Measurements from ENCODE around the gene HSPA1B.
A peak's percentile ranks its signal among the peaks of the same experiment; 100 is the strongest.
"Not testable (repeated sequence)": the region's sequence is repeated elsewhere in the genome, so short reads cannot be mapped to it uniquely, and the experiment has no call there.

Gene HSPA1B

DNA sequence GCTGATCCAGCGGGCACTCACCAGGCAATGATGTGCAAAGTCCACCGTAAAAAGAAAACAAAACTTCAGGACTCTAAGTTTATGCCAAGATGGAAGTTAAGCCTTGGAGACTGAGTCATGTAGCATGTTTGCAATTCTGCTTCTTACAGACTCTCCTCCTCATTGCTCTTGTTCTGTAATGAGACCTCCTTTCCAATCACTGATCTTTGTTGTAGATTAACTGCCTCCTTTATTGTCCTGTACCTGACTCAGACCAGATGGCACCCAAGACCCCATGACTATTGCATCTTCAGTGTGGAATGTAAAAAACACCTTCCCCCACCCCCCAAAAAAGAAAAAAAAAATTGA, 23.9 kb downstream of the HSPA1B start:
- TF ChIP-seq Cebpa-rat (IDR thresholded peaks at IDR 0.05) = no peak
- H3K4me2 ChIP-seq = no peak overlapping the region

DNA sequence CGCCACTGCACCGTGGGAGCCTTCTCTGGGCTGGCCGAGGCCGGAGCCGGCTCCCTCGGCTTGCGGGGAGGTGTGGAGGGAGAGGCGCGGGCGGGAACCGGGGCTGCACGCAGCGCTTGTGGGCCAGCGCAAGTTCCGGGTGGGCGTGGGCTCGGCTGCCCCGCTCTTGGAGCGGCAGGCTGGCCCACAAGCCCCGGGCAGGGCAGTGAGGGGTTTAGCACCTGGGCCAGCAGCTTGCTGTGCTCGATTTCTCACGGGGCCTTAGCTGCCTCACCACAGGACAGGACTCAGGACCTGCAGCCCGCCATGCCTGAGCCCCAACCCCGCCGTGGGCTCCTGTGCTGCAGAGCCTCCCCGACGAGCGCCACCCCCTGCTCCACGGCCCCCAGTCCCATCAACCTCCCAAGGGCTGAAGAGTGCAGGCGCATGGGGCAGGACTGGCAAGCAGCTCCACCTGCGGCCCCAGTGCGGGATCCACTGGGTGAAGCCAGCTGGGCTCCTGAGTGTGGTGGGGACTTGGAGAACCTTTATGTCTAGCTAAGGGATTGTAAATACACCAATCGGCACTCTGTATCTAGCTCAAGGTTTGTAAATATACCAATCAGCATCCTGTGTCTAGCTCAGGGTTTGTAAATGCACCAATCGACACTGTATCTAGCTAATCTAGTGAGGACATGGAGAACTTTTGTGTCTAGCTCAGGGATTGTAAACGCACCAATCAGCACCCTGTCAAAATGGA, 24.6 kb downstream of the HSPA1B start:
- H3K9ac ChIP-seq, H3K4me2 ChIP-seq, H3K27ac ChIP-seq, H3K27me3 ChIP-seq, H3K4me3 ChIP-seq, H4K20me1 ChIP-seq, H3K4me1 ChIP-seq: not testable (repeated sequence)
- Histone ChIP-seq H3K36me3 (peaks cover 0 to 25% (median 5%) of the 10 kb centered on the region in 11 experiments; a peak in 12 of 22 replicates), H3K9me3 (replicated peaks in 1 of 11) (peaks cover 6 to 24% (median 16%) of the 10 kb centered on the region in 11 experiments; a peak in 20 of 22 replicates)

More for the DNA sequence above, 23.9 kb downstream of the HSPA1B start:
- H3K9ac ChIP-seq = no peak overlapping the region
- H3K27ac ChIP-seq = no peak overlapping the region
- H4K20me1 ChIP-seq = no peaks in the 10 kb centered on the region; a peak in 1 of 22 replicates
- H3K9me3 ChIP-seq (replicated peaks in 1 of 11) = peaks cover 6 to 24% (median 16%) of the 10 kb centered on the region in 11 experiments; a peak in 20 of 22 replicates
- H3K4me3 ChIP-seq = no peak overlapping the region
- no peaks in the 10 kb centered on the region for H3K27me3 ChIP-seq
- H3K36me3 ChIP-seq = peaks cover 0 to 18% (median 4%) of the 10 kb centered on the region in 11 experiments; a peak in 8 of 22 replicates
- no peaks in the 10 kb centered on the region for H3K4me1 ChIP-seq

DNA sequence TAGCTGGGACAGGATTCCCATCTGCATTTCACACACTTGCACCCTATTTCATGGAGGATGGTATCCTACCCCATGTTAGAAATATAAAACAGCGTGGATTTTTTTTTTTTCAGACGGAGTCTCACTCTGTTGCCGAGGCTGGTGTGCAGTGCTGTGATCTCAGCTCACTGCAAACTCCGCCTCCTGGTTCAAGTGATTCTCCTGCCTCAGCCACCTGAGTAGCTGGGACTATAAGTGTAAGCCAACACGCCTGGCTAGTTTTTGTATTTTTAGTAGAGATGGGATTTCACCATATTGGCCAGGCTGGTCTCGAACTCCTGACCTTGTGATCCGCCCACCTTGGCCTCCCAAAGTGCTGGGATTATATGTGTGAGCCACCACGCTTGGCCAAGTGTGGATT, 30.2 kb downstream of the HSPA1B start:
- not testable (repeated sequence) for H3K4me3 ChIP-seq, H3K27me3 ChIP-seq, H3K4me2 ChIP-seq, H3K9ac ChIP-seq, H3K27ac ChIP-seq
- Histone ChIP-seq H4K20me1 (peaks cover 0 to 20% (median 5%) of the 10 kb centered on the region in 11 experiments; a peak in 5 of 22 replicates), H3K9me3 (replicated peaks in 1 of 11) (peaks cover 3 to 14% (median 8%) of the 10 kb centered on the region in 11 experiments; a peak in 20 of 22 replicates), H3K4me1 (peaks cover 11 to 30% (median 13%) of the 10 kb centered on the region in 10 experiments), H3K36me3 (peaks cover 27 to 65% (median 41%) of the 10 kb centered on the region in 11 experiments; a peak in 20 of 22 replicates)

DNA sequence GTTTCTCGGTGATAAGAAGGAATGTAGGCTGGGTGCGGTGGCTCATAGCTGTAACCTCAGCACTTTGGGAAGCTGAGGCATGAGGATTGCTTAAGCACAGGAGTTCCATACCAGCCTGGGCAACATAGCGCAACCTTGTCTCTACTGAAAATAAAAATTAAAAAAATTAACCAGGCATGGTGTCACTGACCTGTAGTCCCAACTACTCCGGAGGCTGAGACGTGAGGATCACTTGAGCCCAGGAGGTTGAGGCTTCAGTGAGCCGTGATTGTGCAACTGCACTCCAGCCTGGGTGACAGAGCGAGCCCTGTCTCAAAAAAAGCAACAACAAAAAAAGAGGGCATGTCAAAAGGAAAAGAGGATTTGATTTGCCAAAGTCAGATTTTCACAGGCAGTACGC, 31.2 kb downstream of the HSPA1B start:
- no peak overlapping the region for H3K4me3 ChIP-seq
- no peak overlapping the region for H3K27ac ChIP-seq
- peaks cover 0 to 20% (median 5%) of the 10 kb centered on the region in 11 experiments; a peak in 5 of 22 replicates for H4K20me1 ChIP-seq

DNA sequence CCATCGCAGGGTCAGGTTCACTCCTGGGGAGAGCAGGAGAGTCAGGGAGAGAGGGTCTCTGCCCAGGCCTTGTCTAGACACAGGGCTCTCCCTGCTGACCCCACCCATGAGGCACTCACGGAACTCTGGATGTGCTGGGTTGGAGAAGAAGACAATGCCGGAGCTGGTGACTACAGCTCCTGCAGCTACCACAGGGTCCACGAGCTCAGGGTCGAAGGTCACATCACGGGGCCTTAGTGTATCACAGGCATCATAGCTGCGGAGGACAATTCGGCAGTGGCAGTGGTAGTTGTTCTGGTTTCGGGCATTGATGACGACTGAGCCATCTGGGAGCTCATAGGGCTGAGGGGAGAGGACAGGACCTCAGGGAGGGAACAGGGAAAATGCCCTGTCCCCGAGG, 32.4 kb downstream of the HSPA1B start:
- Histone ChIP-seq H3K36me3 (peaks cover 27 to 62% (median 41%) of the 10 kb centered on the region in 11 experiments; a peak in 20 of 22 replicates), H4K20me1 (peaks cover 0 to 20% (median 5%) of the 10 kb centered on the region in 11 experiments; a peak in 5 of 22 replicates), H3K4me1 (peaks cover 25 to 39% (median 27%) of the 10 kb centered on the region in 10 experiments), H3K9ac (peak overlapping the region in 1 of 11 experiments; percentile 32; a peak in 1 of 22 replicates), H3K4me3 (no peak overlapping the region), H3K27ac (no peak overlapping the region), H3K27me3 (no peaks in the 10 kb centered on the region), H3K9me3 (replicated peaks in 1 of 11) (peaks cover 0 to 10% (median 6%) of the 10 kb centered on the region in 11 experiments; a peak in 14 of 22 replicates), H3K4me2 (no peak overlapping the region; a peak in 1 of 22 replicates)
- no peak for TF ChIP-seq Cebpa-rat (IDR thresholded peaks at IDR 0.05)

More for the DNA sequence above, 31.2 kb downstream of the HSPA1B start:
- 0 out of 22 replicates have a peak, but pooled peaks of 1 of the 11 experiments have one; percentile 33 for TF ChIP-seq Cebpa-rat (IDR thresholded peaks at IDR 0.05)
- Histone ChIP-seq H3K4me1 (peaks cover 16 to 30% (median 17%) of the 10 kb centered on the region in 10 experiments), H3K4me2 (no peak overlapping the region), H3K27me3 (no peaks in the 10 kb centered on the region), H3K9me3 (replicated peaks in 1 of 11) (peaks cover 0 to 11% (median 6%) of the 10 kb centered on the region in 11 experiments; a peak in 14 of 22 replicates), H3K9ac (peak overlapping the region in 1 of 11 experiments; percentile 32; a peak in 1 of 22 replicates), H3K36me3 (peaks cover 27 to 62% (median 41%) of the 10 kb centered on the region in 11 experiments; a peak in 20 of 22 replicates)

DNA sequence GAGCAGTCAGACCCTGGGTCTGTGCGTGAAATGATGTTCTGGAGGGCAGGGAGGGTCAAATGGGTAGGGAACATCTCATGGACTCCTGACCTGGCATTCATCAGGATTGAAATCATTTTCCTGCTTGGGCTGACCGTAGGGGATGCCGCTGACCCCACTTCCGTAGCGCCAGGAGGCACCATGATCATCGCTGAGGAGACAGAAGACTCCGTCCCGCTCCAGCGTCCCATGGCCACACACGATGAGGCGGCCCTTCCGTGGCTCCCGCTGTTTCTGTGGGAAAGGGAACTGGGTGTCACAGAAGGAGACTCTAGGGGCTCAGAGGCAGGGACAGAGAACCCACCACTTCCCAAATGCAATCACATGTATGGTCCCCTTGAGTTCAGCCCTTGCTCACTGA, 32.8 kb downstream of the HSPA1B start:
- H3K27me3 ChIP-seq = no peaks in the 10 kb centered on the region
- H4K20me1 ChIP-seq = peaks cover 0 to 20% (median 5%) of the 10 kb centered on the region in 11 experiments; a peak in 5 of 22 replicates
- H3K9ac ChIP-seq = peak overlapping the region in 1 of 11 experiments; percentile 10; a peak in 1 of 22 replicates
- H3K27ac ChIP-seq = no peak overlapping the region
- H3K4me1 ChIP-seq = peaks cover 29 to 44% (median 31%) of the 10 kb centered on the region in 10 experiments
- no peak overlapping the region; a peak in 1 of 22 replicates for H3K4me2 ChIP-seq
- H3K9me3 ChIP-seq (replicated peaks in 1 of 11) = peaks cover 0 to 6% (median 3%) of the 10 kb centered on the region in 11 experiments; a peak in 14 of 22 replicates
- H3K36me3 ChIP-seq = peaks cover 27 to 60% (median 41%) of the 10 kb centered on the region in 11 experiments; a peak in 20 of 22 replicates
- TF ChIP-seq Cebpa-rat (IDR thresholded peaks at IDR 0.05) = no peak
- H3K4me3 ChIP-seq = no peak overlapping the region

DNA sequence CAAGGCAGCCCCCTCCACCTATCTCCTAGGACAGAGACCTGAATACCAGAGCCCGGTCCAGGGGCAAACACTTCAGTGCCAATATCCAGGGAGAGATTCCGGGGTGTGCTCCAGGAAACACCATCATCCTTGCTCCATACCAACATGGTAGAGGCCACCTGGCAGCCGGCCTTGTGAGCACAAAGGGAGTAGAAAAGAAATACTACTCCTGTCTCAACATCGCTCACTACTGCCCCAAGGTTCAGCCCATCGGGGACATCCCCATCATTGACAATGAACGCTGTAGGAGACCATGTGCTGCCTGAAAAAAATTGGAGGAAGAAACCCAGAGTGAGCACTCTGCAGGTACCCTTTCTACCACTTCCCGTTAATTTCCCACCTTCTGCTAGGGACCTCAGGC, 33.6 kb downstream of the HSPA1B start:
- H3K9me3 ChIP-seq (replicated peaks in 1 of 11) = no peaks in the 10 kb centered on the region
- peak overlapping the region in 9 of 11 experiments; percentile 95 to 100 (median 98); a peak in 13 of 22 replicates for H3K4me2 ChIP-seq
- TF ChIP-seq Cebpa-rat (IDR thresholded peaks at IDR 0.05) = no peak
- peak overlapping the region in 2 of 11 experiments; percentile 94 to 97; a peak in 3 of 22 replicates for H3K9ac ChIP-seq
- peaks cover 34 to 49% (median 37%) of the 10 kb centered on the region in 10 experiments for H3K4me1 ChIP-seq
- H4K20me1 ChIP-seq = peaks cover 0 to 20% (median 5%) of the 10 kb centered on the region in 11 experiments; a peak in 5 of 22 replicates
- H3K4me3 ChIP-seq = peak overlapping the region in 3 of 10 experiments; percentile 81 to 100 (median 90); a peak in 4 of 20 replicates
- H3K27me3 ChIP-seq = no peaks in the 10 kb centered on the region
- peaks cover 27 to 52% (median 40%) of the 10 kb centered on the region in 11 experiments; a peak in 20 of 22 replicates for H3K36me3 ChIP-seq
- H3K27ac ChIP-seq = no peak overlapping the region

DNA sequence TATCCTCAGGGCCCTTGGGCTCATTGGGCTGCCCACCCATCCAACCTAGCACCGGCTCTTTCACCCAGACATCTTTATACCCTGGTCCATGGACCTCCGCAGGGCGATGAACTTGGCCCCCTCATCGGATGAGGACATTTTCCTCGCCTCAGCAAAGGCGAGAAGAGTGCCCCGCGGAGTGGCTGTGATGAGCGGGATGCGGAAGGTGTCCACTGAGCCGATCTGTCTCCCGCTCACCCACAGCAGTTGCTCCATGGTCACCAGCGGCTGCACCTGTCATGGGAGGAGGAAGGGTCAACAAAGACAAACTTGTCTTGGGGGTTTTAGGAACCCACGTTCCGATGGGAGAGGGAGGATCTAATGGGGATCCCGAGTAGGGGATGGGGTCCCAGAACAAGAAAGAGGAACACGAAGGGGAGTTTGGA, 34.4 kb downstream of the HSPA1B start:
- H3K27me3 ChIP-seq = no peaks in the 10 kb centered on the region
- H3K36me3 ChIP-seq = peaks cover 27 to 44% (median 40%) of the 10 kb centered on the region in 11 experiments; a peak in 20 of 22 replicates
- H3K4me1 ChIP-seq = peaks cover 34 to 49% (median 37%) of the 10 kb centered on the region in 10 experiments
- peaks cover 0 to 20% (median 5%) of the 10 kb centered on the region in 11 experiments; a peak in 5 of 22 replicates for H4K20me1 ChIP-seq
- H3K4me2 ChIP-seq = peak overlapping the region; percentile 93 to 100 (median 98)
- H3K4me3 ChIP-seq = peak overlapping the region; percentile 69 to 100 (median 82)
- peak overlapping the region; percentile 77 to 97 (median 85) for H3K9ac ChIP-seq
- H3K27ac ChIP-seq = peak overlapping the region; percentile 25 to 93 (median 75); a peak in 20 of 22 replicates
- no peaks in the 10 kb centered on the region for H3K9me3 ChIP-seq (replicated peaks in 1 of 11)
- TF ChIP-seq Cebpa-rat (IDR thresholded peaks at IDR 0.05) = no peak

Measured in BLaER1 treated with 17β-estradiol and CSF1 and Interleukin-3, amounts not matched to agents 10 nM and 100 nM (cell line).